ENCODE results near the gene BTLA. TPM values are rescaled to one million over a fixed set of nuclear protein-coding genes. Genes with fewer than 3 reads are reported as not detected.
A peak's percentile ranks its signal among the peaks of the same experiment; 100 is the strongest.
"Not testable (repeated sequence)": the region's sequence is repeated elsewhere in the genome, so short reads cannot be mapped to it uniquely, and the experiment has no call there.

Gene BTLA
- polyA plus RNA-seq, 10 donors, result 0.07 to 0.76 (median 0.36) TPM; not detected in 3

DNA sequence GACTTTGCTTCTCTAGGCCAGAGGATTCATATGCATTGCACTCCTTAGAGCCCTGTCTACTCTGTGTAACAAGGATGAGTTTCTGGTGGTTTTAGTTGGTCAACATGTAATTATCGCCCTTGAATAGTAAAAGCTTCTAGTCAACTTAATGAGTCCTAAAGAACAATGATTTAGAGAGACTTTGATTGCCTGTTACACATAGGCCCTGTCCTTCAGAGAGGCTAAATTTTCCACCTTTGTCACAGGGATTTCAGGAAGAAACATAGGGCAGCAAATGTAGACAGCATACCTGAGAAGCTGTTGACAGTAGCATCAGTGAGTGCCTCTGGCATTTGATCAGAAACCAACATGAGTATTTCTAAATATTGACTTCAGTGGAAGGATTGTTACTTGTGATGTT is 7.1 kb downstream of the BTLA start:
- no peak for DNase-seq

DNA sequence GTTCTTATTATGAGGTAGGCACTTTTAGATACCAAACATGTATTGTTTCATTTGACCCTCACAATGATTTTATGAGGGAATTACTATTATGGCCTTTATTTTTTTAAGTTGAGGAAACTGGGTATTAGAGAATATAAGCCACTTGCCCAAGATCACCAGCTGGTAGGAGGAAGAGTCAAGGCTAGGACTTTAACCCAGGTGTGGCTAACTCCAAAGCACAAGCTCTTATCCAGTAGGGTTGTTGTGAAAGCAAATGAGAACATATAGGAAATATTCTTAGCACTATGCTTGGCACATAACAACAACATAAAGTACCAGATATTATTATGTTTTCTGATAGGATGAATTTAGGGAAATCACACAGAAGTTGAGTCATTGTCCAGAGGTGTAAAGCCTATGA is 7.9 kb downstream of the BTLA start:
- no peak for DNase-seq

DNA sequence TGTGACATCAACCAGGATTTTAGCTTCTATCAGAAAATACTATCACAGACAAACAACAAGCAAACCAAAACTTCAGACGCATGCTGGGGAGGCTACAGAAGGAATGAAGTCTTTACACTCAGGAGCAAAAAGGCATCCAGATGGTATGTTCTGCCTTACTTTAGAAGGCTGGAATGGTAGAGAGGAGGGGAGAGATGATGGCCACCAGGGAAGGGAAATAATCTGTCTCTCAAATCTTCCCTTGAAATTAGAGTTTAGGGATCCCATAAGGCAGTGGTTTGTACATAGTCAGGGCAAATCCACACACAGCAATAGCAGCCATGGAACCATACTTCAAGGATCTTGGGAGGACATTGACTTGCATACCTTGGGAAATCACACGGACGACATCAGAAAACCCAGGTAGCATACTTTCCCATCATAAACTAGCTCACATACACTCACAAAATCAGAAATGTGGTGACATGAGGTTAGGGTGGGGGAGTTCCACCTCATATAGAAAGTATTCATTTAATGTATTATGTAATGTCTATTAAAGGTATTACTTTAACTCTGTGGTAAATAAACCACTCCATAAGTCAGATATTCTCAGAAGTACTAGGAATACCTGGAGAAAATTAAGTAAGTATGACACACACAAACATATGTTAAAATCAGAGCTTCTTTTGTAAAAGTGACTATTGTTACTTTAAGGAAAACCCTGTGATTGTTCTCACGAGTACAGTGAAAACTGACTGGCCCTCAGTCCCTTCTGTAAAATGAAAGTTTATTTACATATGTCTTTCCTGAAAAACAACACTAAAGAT is 9.4 kb downstream of the BTLA start:
- DNase-seq, result no peak

DNA sequence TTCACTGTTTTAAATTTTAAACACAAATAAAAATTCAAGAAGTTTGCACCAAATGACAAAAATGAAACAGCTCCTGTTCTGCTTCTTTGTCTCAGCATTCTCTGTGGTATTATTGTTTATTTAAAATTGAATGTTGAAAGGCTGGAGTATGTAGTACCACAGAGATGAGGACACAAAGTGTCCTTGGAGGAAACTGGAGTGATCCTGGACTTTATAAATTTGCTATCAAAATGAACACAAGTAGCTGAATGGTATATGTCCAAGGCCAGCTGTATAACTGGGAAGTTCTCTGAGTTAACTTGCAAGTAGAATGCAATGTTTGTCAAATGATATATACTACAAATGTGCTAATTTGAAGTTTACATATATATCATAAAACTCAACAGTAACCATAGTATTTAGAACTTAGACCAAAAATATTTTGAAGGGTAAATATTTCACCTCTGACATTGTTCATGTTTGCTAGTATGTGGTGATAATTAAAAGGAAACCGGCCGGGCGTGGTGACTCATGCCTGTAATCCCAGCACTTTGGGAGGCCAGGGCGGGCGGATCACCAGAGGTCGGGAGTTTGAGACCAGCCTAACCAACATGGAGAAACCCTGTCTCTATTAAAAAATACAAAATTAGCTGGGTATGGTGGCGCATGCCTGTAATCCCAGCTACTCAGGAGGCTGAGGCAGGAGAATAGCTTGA is 12.3 kb downstream of the BTLA start:
- DNase-seq, result no peak

DNA sequence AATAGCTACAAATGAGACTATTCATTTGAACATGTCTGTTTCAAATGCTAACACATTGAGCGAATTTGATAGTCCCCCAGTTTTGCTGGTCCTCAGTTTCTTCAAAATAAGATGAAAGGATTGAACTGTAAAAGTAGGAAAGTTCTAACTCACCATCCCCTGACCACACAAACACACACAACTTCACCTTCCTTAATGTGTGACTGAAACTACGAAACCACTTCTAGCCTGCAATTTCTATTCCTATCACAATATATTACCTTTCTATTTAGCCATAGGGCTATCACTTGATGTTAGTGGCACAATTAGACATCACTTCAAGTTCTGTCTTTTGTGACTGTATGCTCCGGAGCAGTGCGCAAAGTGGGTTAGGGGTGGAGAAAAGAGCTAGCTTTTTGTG is 14.9 kb downstream of the BTLA start:
- no peak for DNase-seq

DNA sequence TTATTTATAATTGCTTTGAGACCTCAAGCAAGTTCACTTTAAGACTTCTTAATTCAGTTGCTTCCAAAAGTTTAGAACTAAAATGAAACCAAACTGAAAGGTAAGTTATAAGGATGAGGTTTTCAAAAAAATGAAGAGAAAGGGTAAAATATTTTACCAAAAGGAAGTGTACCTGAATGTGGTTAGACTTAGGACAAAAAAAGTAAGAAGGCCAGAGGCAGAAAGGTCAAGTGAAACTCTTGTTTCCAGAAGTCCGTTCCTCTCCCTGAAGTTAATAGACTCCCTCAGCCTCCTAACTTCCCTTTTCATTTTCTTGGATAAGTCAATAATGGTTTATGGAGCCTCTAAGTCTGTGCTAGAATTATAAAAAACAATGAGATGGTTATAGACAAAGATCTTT is 16.6 kb downstream of the BTLA start:
- no peak for DNase-seq

DNA sequence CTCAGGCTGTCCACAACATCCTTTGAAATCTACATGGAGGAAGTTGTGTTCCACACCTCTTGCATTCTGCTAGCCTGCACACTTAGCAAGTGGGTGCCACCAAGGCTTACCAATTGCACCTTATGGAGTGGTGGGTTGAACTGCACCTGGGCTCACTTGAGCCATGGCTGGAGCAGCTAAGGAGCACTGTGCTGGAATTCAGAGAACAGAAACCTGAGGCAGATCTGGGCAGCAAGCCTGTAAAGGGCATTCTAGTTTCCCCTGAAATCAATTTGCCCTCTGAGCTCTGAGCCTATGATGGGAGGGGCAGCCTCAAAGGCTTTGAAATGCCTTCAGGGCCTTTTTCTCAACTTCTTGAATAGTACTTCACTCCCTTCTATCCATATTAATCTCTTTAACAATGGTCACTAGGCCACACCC is 18.0 kb downstream of the BTLA start:
- no peak for DNase-seq

DNA sequence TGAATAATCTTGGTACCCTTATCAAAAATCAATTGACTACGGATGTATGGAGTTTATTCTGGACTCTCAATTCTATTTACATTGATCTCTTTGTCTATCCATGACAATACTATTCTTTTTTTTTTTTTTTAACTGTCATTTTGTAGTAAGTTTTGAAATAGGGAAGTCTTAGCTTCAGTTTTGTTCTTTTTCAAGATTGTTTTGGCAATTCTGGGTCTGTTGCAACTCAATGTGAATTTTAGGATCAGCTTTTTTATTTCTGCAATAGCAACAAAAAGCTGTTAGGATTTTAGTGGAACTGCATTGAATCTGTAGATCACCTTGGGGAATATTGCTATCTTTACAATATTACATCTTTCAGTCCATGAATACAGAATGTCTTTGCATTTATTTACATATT is 21.4 kb downstream of the BTLA start:
- DNase-seq, result no peak

DNA sequence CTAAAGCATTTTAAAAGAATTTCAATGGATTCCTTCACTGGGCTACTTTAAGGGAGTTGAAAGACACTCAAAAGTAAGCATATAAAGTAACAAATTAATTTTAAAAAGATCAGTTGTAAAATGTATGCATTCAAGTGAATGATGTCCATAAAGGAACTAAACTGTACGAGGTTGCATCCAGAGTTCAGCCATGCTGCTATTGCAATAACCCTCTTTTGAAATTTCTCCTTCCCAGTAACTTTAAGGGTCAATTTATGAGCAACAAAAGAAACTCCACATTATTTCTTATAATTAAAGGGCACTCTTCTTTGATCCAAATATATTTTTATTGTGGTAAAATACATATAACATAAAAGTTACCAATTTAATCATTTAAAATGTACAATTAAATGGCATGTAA is 22.9 kb downstream of the BTLA start:
- no peak for DNase-seq

DNA sequence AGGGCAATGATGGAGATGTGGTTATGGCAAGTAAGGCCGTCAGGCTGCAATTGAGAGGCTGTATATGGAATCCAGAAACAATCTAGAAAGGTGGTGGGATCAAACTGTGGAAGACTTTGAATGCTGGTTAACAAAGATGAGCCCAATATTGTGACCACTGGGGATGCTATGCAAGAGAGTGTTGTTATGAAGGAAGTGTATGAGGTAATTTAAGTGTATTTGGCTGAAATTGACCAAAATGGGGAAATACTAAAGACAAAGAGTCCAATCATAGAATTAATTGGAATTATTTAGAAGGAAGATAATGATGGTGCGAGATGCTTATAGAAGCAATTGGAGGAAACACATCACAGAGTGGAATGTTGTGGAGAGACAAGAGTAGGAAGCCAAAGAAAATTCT is 24.5 kb downstream of the BTLA start:
- DNase-seq, result no peak

DNA sequence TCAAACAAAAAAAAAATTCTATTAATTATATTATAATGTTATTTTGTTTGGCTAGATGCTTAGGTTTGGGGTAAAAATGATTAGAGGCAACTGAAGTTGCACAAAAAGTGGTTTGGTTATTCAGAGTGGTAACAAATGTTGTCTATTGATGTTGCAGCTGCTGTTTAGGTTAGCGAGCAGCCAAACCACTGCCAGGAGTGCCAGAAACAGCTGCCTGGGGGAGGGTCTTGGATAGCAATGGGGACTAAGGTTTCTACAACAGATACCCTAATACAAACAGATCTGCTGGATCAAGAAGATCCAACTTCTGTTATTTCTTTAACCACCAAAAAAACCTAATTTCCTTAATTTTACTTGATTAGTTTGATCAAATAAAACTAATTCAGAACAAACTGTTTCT is 26.6 kb downstream of the BTLA start:
- peak in 1 of 3 donors; percentile 3 for DNase-seq

DNA sequence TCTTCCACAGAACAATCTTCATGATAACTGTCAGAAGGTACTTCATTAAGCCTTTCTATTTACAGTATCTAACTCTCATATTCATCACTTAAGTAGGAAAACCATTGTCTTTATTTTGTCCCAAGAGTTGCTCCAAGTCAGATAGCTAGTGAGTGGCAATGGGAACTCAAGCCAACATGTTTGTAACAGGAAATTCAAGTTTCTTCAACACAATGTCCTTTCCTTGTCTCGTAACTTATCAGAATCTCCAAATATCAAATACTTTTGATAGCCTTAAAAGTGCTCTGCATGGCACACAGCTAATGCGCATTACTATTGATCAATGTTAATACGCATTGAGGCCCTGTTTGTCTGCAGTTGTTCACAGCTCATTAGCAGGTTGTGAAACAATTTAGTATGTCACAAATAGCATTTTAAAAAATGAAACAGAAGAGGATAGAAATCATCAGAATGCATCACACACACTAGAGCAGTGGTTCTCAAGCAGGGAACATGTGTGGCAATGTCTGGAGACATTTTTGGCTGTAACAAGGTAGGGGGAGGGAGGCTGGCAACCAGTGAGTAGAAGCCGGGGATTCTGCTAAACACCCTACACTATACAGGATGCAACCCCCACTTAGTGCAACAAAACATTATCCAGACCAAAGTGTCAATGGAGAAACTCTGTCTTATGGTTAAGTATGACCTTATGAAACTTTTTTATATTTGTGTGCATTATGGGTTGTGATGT is 27.5 kb downstream of the BTLA start:
- DNase-seq, result no peak

DNA sequence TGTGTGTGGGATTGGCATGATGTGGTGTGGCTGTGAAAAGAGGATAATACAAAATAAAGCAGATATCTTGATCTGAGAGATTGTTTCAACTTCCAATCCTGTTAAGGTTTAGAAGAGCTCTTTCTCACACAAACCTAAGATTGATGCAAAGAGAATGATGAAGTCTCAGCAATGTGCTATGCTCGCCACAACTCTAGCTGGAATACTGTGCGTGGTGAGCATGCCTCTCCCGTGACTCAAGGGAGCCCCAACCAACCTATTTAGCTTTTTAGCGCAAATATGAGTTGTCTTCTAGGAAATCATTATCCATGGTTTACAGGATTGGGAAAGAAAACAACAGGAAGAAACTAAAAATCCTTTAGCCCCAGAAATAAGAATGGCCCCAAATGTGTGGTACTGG is 28.5 kb downstream of the BTLA start:
- no peak for DNase-seq

DNA sequence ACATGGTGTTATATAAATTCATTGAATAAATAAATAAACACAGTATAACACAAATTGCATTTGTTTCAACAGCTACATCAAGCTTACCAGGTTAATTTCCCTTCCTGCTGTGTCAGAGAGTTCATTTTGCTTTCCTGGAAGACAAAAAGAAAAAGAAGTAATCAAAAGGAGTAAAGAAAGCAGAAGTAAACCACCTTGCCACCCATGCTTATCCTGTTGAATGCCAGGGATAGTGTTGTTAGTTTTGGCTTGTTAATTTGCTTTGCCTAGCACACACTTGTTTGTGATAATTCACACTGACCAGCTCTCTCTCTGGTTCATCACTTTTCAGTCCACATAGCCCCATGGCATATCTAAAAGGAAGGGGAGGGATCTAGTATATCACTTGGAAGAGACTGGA is 29.6 kb downstream of the BTLA start:
- no peak for DNase-seq

DNA sequence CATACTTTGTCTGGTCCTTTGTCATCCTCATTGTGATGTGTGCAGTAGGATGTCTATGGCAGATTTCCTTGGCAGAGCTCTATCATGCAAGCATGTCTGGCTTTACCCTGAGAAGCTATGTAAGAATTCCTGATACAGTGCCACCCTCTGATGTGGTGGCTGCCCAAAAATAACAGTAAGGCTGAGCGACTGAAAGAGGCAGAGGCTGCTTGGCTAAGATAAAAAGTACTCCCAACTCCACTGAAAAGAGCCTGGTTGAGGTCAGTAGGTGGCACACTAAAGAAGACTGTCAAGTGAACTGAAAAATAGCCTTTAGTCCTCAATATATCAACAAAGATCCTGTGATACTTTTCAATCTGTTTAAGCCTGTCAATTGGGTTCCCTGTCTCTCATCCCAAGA is 31.7 kb downstream of the BTLA start:
- no peak for DNase-seq

DNA sequence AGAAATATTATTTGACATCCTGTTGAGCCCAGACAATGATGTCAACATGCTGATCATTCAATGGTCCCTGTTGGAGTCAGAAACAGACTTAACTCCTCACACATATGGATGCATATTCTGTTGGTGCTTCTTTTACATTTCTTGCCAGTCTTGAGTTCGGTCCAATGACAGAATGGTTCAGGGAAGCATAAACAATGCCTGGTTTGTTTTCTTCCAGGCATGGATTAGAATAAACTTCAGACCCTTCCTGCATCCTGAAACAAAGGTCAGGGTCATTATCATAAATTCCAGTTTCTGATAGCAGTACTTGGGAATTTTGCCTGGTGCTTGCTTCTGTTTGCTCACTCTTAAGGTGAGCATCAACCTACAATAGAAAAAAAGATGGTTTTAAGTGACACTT is 33.3 kb downstream of the BTLA start:
- no peak for DNase-seq

DNA sequence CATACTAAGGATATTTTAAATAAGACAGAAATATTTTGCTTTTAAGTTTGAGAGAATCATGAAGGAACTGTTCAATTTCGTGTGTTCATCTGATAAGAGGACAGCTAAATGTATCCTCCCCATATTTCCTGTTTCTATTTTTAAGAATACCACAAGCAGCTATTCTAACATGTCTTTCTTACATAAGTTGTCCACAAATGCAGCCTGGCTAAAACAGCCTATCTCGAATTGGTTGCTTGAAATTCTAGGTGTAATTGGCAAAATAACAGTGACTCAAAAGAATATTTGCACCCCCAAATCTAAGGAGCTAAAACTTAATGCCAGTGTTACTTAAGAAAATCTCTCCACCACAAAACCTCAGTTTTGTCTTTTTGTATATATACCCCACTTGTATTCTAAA is 35.0 kb downstream of the BTLA start:
- DNase-seq, result no peak

DNA sequence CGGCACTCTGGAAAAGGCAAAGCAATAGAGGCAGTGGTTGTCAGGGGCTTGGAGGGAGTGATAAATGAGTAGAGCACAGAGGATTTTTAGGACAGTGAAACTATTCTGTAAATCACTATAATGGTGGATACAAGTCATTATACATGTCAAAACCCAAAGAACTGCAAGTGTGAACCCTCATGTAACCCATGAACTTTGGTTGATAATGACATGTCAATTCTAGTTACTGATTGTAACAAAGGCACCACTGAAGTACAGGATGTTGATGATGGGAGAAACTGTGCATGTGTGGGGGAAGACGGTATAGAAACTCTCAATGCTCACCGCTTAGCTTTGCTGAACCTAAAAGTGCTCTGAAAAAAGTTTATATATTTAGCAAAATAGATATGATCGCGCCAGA is 36.0 kb downstream of the BTLA start:
- DNase-seq, result no peak

DNA sequence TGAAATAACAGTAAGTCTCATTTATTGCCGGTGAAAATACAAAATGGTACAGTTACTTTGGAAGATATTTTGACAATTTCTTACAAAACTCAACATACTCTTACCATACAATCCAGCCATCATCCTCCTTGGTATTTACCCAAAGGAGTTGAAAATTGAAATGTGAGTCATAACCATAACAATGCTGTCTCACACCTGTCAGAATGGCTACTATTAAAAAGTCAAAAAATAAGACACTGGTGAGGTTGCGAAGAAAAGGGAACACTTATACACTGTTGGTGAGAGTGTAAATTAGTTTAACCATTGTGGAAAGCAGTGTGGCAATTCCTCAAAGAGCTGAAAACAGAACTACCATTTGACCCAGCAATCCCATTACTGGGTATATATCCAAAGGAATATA is 37.5 kb downstream of the BTLA start:
- DNase-seq, result not testable (repeated sequence)

DNA sequence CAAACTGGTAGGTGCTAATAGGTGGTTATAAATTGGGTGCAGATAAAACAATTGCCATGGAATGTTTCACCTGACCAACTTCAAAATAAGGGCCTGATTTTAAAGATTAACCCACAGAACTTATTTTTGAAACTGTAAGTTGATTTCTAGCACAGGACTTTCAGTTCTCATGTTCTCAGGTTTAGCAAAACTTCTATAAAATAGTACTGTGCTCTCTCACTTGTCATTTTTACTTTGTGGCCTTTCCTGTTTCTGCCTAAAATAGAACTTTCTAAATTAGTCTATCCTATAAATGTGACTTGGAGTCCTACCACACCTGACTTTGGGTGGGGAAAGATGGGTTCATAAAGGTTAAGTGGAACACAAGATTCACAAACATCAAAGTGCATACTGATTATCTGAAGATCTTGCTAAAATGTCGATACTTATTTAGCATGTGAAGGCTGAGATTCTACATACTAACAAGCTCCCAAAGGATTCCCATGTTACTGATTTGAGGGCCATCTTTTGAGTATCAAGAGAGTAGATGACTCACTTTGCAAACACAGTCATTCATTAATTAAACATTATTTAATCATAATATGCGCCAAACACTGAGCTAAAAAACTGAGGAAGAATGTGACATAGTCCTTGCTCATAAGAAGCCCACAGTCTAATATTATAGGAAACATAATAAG is 38.6 kb downstream of the BTLA start:
- DNase-seq, result no peak

DNA sequence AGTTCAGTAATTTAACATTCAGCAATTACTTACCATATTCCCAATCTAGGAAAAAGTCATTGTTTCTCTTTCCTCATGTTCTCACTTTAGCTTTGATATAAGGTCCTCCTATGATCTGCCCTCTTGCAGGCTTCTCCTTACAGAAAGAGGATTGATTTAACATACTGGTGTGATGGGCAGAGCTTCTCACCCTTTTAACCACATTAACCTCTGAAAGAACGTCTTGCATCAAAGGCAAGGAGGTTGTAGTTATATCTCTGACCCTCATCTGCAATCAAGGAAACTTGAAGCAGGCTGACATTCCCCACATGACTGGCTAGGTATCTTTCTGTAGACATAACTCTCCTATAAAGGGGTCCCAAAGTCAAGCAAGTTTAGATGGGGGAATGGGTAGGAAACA is 39.5 kb downstream of the BTLA start:
- DNase-seq, result no peak

DNA sequence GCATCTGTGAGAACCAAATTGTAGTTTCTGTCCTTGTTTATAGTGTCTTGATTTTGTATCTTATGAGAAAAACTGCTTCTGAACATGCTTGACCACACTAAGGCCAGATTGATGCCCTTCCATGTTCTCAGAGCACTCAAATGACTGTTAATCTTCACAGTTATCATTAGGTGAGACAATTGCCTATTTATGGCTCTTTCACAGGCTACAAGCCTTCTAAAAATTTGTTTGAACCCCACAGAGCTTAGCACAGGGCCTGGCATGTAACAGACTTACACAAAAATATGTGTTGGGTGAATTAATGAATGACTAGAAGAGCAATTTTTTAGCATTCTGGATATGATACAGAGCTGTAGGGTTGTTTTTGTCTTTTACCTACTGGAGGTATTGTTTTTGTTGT is 43.1 kb downstream of the BTLA start:
- no peak for DNase-seq

All from muscle of back (tissue), 11 donors.